Epidermal melanocyte (primary cell): Measurements from ENCODE around the gene GSAP.
"Not testable (repeated sequence)": the region's sequence is repeated elsewhere in the genome, so short reads cannot be mapped to it uniquely, and the experiment has no call there.

Source experiments
- DNase-seq: peaks from one replicate; pipeline ENCODE4 v3.0.0; 2011; ENCODE audit warnings: low spot score; ENCODE audit not compliant: insufficient read length

Gene GSAP

DNA sequence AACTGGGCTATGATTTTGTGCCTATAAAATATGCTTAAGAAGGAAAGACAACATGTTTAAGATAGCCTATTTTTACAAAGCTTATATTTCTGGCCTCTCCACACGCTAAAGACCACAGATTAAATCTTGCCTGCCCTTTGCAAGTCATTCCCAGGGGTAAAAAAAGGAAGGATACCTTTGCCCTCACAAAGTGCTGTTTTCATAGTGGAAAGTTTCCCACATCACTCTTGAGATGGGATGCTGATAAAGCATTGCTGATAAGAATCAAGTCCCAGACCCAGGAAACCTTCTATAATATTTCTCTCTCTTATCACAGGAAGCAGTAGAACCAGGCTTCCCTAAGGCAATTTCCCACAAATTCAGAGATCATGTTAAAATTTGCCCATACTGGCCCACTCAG lies 56.5 kb downstream of the GSAP start:
- no peak for DNase-seq

- no peak for DNase-seq
Observed at GRCh38 chr7:77354914-77355313, 61.2 kb downstream of the GSAP start.

DNA sequence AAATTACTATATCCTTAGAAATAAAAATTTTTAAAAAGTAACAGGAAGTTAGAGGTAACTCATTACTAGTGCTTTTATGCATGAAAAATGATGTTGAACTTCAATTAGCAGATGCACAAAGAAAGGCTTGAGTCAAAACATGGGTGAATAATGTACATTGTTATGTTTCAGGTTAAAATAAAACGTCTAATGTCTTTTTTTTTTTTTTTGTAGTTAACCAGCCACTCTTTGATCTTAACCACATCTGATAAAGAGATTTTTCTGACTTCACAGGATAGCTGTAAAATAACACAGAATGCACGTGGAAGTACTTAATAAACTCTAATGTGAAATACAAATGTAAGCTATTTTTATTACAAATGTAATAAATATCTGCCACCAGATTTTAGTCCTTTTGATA lies 61.7 kb downstream of the GSAP start:
- DNase-seq = no peak

GRCh38 chr7:77353911-77354310 lies 62.2 kb downstream of the GSAP start:
- no peak for DNase-seq

DNA sequence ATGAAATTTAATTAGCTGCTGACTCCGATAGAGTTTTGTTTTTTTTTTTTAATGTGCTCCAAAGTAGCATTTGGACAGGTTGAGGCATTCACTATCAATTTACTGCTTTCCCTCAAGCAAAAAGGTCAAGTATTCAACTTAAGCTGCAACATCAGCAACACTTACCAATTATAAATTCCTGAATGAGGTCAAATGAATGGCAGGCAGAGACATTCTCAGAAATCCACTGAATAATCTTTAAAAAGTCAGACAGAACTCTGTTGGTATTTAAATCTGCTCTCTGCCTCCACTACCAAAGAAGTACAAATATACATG lies 62.8 kb downstream of the GSAP start:
- DNase-seq = no peak

DNA sequence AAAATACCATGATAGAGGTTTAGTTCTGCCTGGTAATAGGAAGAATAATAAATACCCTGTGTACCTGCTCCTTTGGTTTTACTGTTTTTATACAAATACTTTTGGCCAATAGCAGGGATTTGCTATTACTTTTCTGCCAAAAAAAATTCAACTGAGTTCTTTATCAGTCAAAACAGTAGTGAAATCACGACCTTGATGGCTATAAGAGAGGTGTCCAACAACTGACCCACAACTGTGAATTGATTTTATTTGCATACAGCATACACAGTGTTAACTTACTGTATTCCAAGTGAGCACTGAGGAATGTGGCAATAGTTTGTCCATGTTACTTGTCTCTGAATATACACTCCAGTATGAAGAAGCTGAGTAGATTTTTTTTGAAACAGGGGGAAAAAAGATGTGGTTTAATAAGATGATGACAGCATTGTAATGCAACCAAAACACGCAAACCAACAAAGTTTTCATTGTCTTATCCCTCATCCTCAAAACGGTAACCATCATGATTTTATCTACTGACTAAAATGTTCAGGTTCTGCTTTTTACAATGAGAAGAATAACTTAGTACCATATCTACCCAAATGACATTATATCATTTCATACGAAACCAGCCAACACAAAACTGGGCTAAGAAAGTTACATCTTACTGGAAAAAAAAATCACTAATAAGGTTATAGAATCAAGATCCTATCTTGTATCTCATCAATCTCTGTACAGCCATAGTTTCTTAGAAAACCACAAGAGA lies 63.3 kb downstream of the GSAP start:
- DNase-seq = no peak

DNA sequence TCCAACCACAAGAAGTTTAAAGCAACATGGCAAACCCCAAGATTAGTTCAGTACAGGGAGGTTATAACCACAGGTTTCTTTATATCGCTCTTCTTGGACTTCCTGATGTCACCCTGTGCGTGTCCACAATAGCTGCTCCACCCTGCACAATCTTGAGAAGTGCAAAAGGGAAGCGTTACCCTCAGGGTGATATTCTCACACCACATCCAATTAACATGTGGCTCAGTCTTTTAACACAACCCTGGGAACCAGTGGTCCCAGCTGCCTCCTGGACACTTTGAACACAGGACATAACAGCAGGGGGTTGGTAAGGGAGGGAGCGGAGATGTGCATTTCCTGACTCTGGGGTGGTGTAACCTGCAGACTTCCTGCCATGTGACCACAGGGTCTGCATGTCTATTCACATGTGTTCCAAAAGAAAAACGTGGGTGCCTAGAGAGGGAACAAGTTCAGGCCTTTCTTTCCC lies 64.6 kb downstream of the GSAP start:
- no peak for DNase-seq

- DNase-seq = no peak
Observed at GRCh38 chr7:77349141-77349540, 67.0 kb downstream of the GSAP start.

DNA sequence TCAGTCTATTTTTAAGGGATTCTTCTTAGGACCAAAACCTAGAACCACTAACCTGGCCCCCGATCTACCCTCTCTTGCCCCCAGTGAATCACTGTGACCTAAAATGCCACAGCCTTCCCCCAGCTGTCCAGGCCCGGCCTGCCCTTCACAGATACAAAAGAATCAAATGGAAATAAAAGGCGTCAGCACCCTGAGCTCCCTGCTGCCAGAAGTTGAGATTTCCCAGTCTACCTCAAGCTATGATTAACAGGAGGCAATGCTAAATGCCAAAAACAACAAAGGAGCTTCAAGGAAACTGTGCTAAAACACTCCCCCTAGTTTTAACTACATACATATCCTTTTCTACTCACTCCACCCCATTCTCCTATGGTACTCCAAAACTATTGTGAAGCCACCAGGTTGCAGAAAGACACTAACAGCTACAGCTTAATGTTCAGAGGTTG lies 67.8 kb downstream of the GSAP start:
- no peak for DNase-seq

- no peak for DNase-seq
Observed at GRCh38 chr7:77346441-77346840, 69.7 kb downstream of the GSAP start.

DNA sequence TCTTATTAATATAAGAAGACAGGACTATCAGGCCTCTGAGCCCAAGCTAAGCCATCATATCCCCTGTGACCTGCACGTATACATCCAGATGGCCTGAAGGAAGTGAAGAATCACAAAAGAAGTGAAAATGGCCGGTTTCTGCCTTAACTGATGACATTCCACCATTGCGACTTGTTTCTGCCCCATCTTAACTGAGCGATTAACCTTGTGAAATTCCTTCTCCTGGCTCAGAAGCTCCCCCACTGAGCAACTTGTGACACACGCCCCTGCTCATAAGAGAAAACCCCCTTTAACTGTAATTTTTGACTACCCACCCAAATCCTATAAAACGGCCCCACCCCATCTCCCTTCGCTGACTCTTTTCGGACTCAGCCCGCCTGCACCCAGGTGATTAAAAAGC lies 70.7 kb downstream of the GSAP start:
- not testable (repeated sequence) for DNase-seq

GRCh38 chr7:77339726-77340125 lies 76.4 kb downstream of the GSAP start:
- no peak for DNase-seq

DNA sequence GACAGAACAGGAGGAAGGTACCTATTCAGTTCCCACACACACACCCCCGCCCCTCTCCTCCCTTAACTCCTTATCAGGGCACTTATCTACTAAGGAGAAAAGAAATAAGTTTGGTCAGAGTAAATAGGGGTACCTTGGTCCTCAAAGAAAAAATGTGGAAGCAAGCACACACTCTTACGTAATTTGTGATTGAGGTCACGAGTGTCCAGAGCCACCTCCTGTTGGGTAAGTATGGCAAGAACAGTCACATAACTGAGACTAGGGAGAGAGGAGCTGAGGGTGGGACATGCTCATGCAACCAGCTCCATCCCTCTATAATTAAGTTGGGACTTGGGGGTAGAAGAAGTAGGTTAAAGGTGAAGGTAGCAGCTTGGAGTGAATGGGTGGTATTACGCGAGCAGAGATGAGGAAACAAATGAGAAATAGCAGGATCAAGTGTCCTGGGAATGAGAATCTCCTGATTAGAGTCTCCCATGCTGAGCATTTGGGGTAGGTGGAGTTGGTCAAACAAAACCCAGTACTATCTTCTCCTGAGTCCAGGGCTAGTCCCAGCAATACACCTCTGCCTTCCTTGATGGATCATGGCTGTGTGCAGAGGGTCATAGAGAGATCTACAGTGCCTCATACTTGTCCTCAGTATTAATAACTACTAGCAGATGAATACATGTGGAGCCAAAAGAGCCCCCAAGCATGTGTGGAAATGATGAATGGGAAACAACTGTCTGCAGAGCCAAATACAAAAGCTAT lies 77.1 kb downstream of the GSAP start:
- no peak for DNase-seq

DNA sequence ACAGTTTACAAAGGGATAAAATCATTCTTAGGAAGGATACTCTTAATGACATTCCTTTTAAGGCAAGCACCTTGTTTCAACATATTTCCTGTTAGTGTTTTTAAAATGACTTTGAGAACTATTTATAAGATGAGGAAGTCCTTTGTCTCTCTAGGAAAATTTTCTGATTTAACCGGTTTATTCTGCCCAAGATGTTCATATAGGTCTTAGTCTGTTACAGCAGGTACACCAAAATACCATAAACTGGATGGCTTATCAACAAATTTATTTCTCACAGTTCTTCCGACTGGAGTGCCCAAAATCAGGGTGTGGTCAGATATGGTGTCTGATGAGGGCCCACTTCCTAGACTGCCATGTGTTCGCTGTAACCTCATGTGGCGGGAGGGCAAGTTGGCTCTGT lies 77.9 kb downstream of the GSAP start:
- no peak for DNase-seq

DNA sequence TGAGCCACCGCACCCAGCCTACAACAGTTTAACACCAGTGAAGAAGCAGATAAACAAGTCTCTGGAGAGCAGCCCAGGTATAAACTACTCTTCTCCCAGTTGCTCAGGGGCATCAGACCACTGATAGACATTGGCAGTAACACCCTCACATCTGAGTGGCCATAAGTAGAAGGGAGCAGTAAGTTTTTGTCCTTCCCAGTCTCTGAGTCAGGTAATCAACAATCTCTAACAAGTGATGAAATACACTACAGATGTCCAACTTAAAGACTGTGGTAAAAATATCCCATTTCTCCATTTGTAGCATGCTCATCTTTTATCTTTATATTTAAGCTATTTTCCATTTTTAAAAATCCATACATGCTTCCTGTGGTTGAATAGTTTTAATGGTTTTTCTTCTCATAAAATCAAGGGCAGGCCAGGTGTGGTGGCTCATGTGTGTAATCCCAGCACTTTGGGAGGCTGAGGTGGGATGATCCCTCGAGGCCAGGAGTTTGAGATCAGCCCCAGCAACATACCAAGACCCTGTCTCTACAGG lies 78.6 kb downstream of the GSAP start:
- no peak for DNase-seq

DNA sequence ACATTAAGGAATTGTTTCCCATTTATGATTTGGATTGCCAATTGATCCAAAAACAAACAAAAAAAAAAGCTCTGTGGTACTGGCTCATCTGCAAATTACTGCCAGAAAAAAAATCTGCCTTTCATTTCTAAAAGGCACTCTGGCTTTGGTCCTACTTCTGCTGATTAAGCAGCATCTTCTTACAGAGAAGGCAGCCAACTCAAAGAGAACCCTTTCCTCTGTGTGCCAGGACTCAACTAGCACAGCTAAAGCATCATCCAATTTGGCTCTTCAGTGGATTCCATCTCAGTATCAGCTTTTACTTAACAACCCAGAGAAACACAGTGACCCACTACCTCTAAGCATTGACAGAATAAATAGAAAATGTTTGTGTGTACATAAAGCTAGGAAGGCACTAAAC lies 80.6 kb downstream of the GSAP start:
- DNase-seq = no peak

- not testable (repeated sequence) for DNase-seq
Observed at GRCh38 chr7:77334039-77334438, 82.1 kb downstream of the GSAP start.

DNA sequence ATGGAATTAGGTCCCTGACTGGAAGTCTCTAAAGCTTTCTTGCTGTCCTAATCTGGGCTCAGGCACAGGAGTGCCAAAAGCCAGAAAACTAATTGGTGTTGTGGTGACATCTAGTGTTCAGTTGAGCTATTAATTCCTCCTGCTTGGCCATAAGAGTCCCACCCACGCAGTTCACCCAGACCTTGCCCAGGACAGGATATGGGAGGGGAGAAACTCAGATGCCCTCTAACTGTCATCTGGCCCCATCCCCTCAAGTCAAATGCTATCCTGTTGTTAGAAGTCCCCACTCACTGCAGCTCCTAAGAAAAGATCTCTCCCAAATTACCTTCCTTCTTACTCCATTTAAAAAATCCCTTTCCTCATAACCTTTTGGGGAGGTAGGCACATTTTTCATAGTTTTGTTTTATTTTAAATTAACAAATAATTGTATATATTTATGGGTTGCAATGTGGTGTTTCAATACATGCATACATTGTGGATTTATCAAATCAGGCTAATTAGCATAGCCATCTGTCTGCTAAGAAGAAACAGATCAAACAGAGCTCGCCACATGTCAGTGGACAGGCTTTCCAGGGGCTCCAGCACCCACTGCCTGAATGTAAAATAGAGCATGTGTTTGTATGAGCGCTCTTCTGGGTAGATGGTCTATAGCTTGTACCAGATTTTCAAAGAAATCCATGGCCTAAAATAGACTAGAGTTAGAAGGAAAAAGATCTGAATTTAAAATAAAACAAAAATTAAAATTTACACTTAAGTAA lies 84.0 kb downstream of the GSAP start:
- peak; percentile 80 for DNase-seq

GRCh38 chr7:77330169-77330882 lies 85.8 kb downstream of the GSAP start:
- DNase-seq = no peak

- DNase-seq = no peak
Observed at GRCh38 chr7:77329466-77330168, 86.5 kb downstream of the GSAP start.

GRCh38 chr7:77328669-77329068 lies 87.5 kb downstream of the GSAP start:
- no peak for DNase-seq
